Liver (tissue), 9 donors: ENCODE measurements around the gene DSCAML1. TPM values are rescaled to one million over a fixed set of nuclear protein-coding genes. Genes with fewer than 3 reads are reported as not detected.

Experiments used
- DNase-seq: peaks from one replicate; pipeline ENCODE4 v3.0.0-alpha.2; 2017; ENCODE audit warnings: low spot score
- H3K27ac ChIP-seq, 2 donors: one replicate each; pipeline ENCODE4 v1.7.0; 2013; ENCODE audit warnings: inconsistent platforms in 2 of 2, low read length in 2 of 2, control low read depth in 1 of 2, low read depth in 1 of 2, mild to moderate bottlenecking in 1 of 2
- H3K27me3 ChIP-seq, 4 donors: one replicate each; pipeline versions ENCODE4 v1.6.1 to v1.7.0; 2013; ENCODE audit warnings: low read length in 3 of 4, inconsistent platforms in 1 of 4, mild to moderate bottlenecking in 1 of 4, moderate library complexity in 1 of 4; ENCODE audit not compliant: control insufficient read depth in 4 of 4, insufficient read depth in 4 of 4
- H3K36me3 ChIP-seq, 4 donors: one replicate each; pipeline versions ENCODE4 v1.6.1 to v1.7.0; 2013; ENCODE audit warnings: low read length in 3 of 4, mild to moderate bottlenecking in 3 of 4, low read depth in 1 of 4, moderate library complexity in 1 of 4; ENCODE audit not compliant: control insufficient read depth in 4 of 4, insufficient read depth in 3 of 4
- H3K4me1 ChIP-seq, 4 donors: one replicate each; pipeline versions ENCODE4 v1.6.1 to v1.7.0; 2013; ENCODE audit warnings: low read length in 3 of 4, mild to moderate bottlenecking in 3 of 4, moderate library complexity in 1 of 4; ENCODE audit not compliant: control insufficient read depth in 4 of 4, insufficient read depth in 4 of 4
- H3K4me3 ChIP-seq, 3 donors: one replicate each; pipeline versions ENCODE4 v1.6.1 to v1.7.0; 2013; ENCODE audit warnings: low read length in 3 of 3, control low read depth in 1 of 3, low read depth in 1 of 3, mild to moderate bottlenecking in 1 of 3
- H3K9ac ChIP-seq, 2 donors: one replicate each; pipeline ENCODE4 v1.7.0; 2013; ENCODE audit warnings: low read length in 2 of 2, mild to moderate bottlenecking in 2 of 2, moderate library complexity in 2 of 2, control low read depth in 1 of 2, low read depth in 1 of 2
- H3K9me3 ChIP-seq, 4 donors: one replicate each; pipeline versions ENCODE4 v1.6.1 to v1.7.0; 2013; ENCODE audit warnings: low read length in 3 of 4; ENCODE audit not compliant: control insufficient read depth in 4 of 4
- ATF3 ChIP-seq: IDR thresholded peaks from 2 replicates; pipeline ENCODE4 v1.6.1; 2016; ENCODE audit warnings: antibody characterized with exemption
- CTCF ChIP-seq: fragments of 150-350 bp; IDR thresholded peaks from 2 replicates; pipeline ENCODE4 v1.5.1; 2017; ENCODE audit warnings: improper control_type of control experiment, low read depth, low read length; ENCODE audit not compliant: missing input control
- EGR1 ChIP-seq, 2 donors: IDR thresholded peaks; 2 replicates each; pipeline ENCODE4 v1.6.1; 2016 to 2018; ENCODE audit warnings: antibody characterized with exemption in 2 of 2, low read depth in 2 of 2
- FOXA1 ChIP-seq: IDR thresholded peaks from 2 replicates; pipeline ENCODE4 v1.6.1; 2016; ENCODE audit warnings: antibody characterized with exemption
- FOXA2 ChIP-seq: IDR thresholded peaks from 2 replicates; pipeline ENCODE4 v1.6.1; 2016; ENCODE audit warnings: antibody characterized with exemption
- GABPA ChIP-seq, 2 donors: IDR thresholded peaks in 1 of 2; conservative IDR thresholded peaks in 1 of 2; 2 replicates each; pipeline ENCODE4 v1.6.1; 2016; ENCODE audit warnings: antibody characterized with exemption in 2 of 2, mild to moderate bottlenecking in 1 of 2, moderate library complexity in 1 of 2
- HNF4A ChIP-seq, 2 donors: conservative IDR thresholded peaks; 2 replicates each; pipeline ENCODE4 v1.6.1; 2016; ENCODE audit warnings: antibody characterized with exemption in 2 of 2, mild to moderate bottlenecking in 2 of 2
- HNF4G ChIP-seq: IDR thresholded peaks from 2 replicates; pipeline ENCODE4 v1.6.1; 2016; ENCODE audit warnings: antibody characterized with exemption
- JUND ChIP-seq, 2 donors: IDR thresholded peaks; 2 replicates each; pipeline ENCODE4 v1.6.1; 2016; ENCODE audit warnings: antibody characterized with exemption in 2 of 2
- MAX ChIP-seq: IDR thresholded peaks from 2 replicates; pipeline ENCODE4 v1.6.1; 2016; ENCODE audit warnings: antibody characterized with exemption
- NR2F2 ChIP-seq: IDR thresholded peaks from 2 replicates; pipeline ENCODE4 v1.6.1; 2016; ENCODE audit warnings: antibody characterized with exemption
- RAD21 ChIP-seq, 2 donors: IDR thresholded peaks; 2 replicates each; pipeline ENCODE4 v1.6.1; 2016; ENCODE audit warnings: antibody characterized with exemption in 2 of 2, mild to moderate bottlenecking in 2 of 2
- REST ChIP-seq: IDR thresholded peaks from 2 replicates; pipeline ENCODE4 v1.6.1; 2016; ENCODE audit warnings: antibody characterized with exemption, mild to moderate bottlenecking
- RXRA ChIP-seq, 2 donors: IDR thresholded peaks; 2 replicates each; pipeline ENCODE4 v1.6.1; 2017 to 2018; ENCODE audit warnings: antibody characterized with exemption in 2 of 2, mild to moderate bottlenecking in 1 of 2
- SP1 ChIP-seq: IDR thresholded peaks from 2 replicates; pipeline ENCODE4 v1.6.1; 2018; ENCODE audit warnings: antibody characterized with exemption, mild to moderate bottlenecking
- TAF1 ChIP-seq: conservative IDR thresholded peaks from 2 replicates; pipeline ENCODE4 v1.6.1; 2016; ENCODE audit warnings: antibody characterized with exemption, mild to moderate bottlenecking
- YY1 ChIP-seq: IDR thresholded peaks from 2 replicates; pipeline ENCODE4 v1.6.1; 2016; ENCODE audit warnings: antibody characterized with exemption, mild to moderate bottlenecking
- ZBTB33 ChIP-seq: IDR thresholded peaks from 2 replicates; pipeline ENCODE4 v1.6.1; 2016; ENCODE audit warnings: antibody characterized with exemption
- WGBS: extraction: QIAGEN DNeasy Blood & Tissue Kit; methylation state at CpG from one replicate; pipeline ENCODE4 v1.1.7; 2013; 5-methylcytosine and 5-hydroxymethylcytosine counted together
- polyA plus RNA-seq, 2 donors: library from polyadenylated mRNA; stranded (reverse) in 1 of 2; unstranded in 1 of 2; fragments of 200-250 nt in 1 of 2; fragments of >200 nt in 1 of 2; fragmentation: Nextera tagmentation in 1 of 2; extraction: Ambion mirVana in 1 of 2; gene quantifications; one replicate each; pipeline versions ENCODE4 v1.2.1 to v1.2.3, GENCODE V29; 2013 to 2015
- total RNA-seq, 2 donors: library from RNA; depleted of rRNA; stranded (reverse); fragments of >200 nt; gene quantifications; one replicate each; pipeline ENCODE4 v1.2.3, GENCODE V29; 2014
- donor health status: healthy.
- donor health status: healthy.
- donor health status: healthy.
- donor health status: healthy.
- donor health status: healthy.

Gene DSCAML1
- total and polyA plus RNA-seq, 4 donors, result 0.07 to 0.42 (median 0.20) TPM

- H3K27ac ChIP-seq, result no peak overlapping the region
- no peak overlapping the region for H3K4me3 ChIP-seq
- H3K9ac ChIP-seq, result no peak overlapping the region
- no peak for DNase-seq
- no peak for TF ChIP-seq RXRA (IDR thresholded peaks at IDR 0.05)
- TF ChIP-seq FOXA1, result no peak
- no peak for TF ChIP-seq CTCF
- no peak for TF ChIP-seq RAD21 (IDR thresholded peaks at IDR 0.05)
- no peak for TF ChIP-seq SP1
- TF ChIP-seq MAX, result no peak
- TF ChIP-seq HNF4G, result no peak
- TF ChIP-seq YY1, result no peak
- TF ChIP-seq JUND (IDR thresholded peaks at IDR 0.05), result no peak
- no peak for TF ChIP-seq ZBTB33
- no peak for TF ChIP-seq GABPA (IDR thresholded peaks at IDR 0.05 in 1 of 2, conservative IDR thresholded peaks at IDR 0.05 in 1 of 2)
- no peak for TF ChIP-seq NR2F2
- no peak for TF ChIP-seq HNF4A (conservative IDR thresholded peaks at IDR 0.05)
- no peak for TF ChIP-seq EGR1 (IDR thresholded peaks at IDR 0.05; ENCODE audit: low read depth in 2 of 2)
- TF ChIP-seq TAF1, result no peak
- TF ChIP-seq FOXA2, result no peak
- TF ChIP-seq REST, result no peak
- TF ChIP-seq ATF3, result no peak
- 75% methylated on average over 5 of the region's 5 CpGs for WGBS
- no peaks in the 10 kb centered on the region for H3K4me1 ChIP-seq
- H3K27me3 ChIP-seq, result peaks cover 0 to 3% (median 0%) of the 10 kb centered on the region in 4 donors
- no peaks in the 10 kb centered on the region for H3K9me3 ChIP-seq
- no peaks in the 10 kb centered on the region for H3K36me3 ChIP-seq
Measured at GRCh38 chr11:117696540-117696939, 100.5 kb downstream of the DSCAML1 start.
